ENCODE measurements around the gene LRFN2.

Gene LRFN2

GRCh38 chr6:40545954-40546353 is 41.2 kb downstream of the LRFN2 start:
- no peak for DNase-seq (ENCODE audit: low read depth in 1 of 2, low spot score in 1 of 2)

GRCh38 chr6:40543776-40544175 is 43.4 kb downstream of the LRFN2 start:
- no peak for DNase-seq (ENCODE audit: low read depth in 1 of 2, low spot score in 1 of 2)

GRCh38 chr6:40543146-40543545 is 44.0 kb downstream of the LRFN2 start:
- no peak for DNase-seq (ENCODE audit: low read depth in 1 of 2, low spot score in 1 of 2)

- DNase-seq (ENCODE audit: low read depth in 1 of 2, low spot score in 1 of 2) = no peak
Measured at GRCh38 chr6:40542175-40542764, 44.9 kb downstream of the LRFN2 start.

- DNase-seq (ENCODE audit: low read depth in 1 of 2, low spot score in 1 of 2) = no peak
Measured at GRCh38 chr6:40541556-40542174, 45.5 kb downstream of the LRFN2 start.

- no peak for DNase-seq (ENCODE audit: low read depth in 1 of 2, low spot score in 1 of 2)
Measured at GRCh38 chr6:40540790-40541189, 46.4 kb downstream of the LRFN2 start.

GRCh38 chr6:40539853-40540252 is 47.3 kb downstream of the LRFN2 start:
- DNase-seq (ENCODE audit: low read depth in 1 of 2, low spot score in 1 of 2) = no peak

GRCh38 chr6:40538556-40538955 is 48.6 kb downstream of the LRFN2 start:
- no peak for DNase-seq (ENCODE audit: low read depth in 1 of 2, low spot score in 1 of 2)

GRCh38 chr6:40537446-40537845 is 49.7 kb downstream of the LRFN2 start:
- DNase-seq (ENCODE audit: low read depth in 1 of 2, low spot score in 1 of 2) = no peak

GRCh38 chr6:40536442-40536841 is 50.7 kb downstream of the LRFN2 start:
- no peak for DNase-seq (ENCODE audit: low read depth in 1 of 2, low spot score in 1 of 2)

GRCh38 chr6:40535819-40536380 is 51.3 kb downstream of the LRFN2 start:
- DNase-seq (ENCODE audit: low read depth in 1 of 2, low spot score in 1 of 2) = no peak

GRCh38 chr6:40535110-40535818 is 51.9 kb downstream of the LRFN2 start:
- DNase-seq (ENCODE audit: low read depth in 1 of 2, low spot score in 1 of 2) = no peak

GRCh38 chr6:40532349-40533000 is 54.7 kb downstream of the LRFN2 start:
- DNase-seq (ENCODE audit: low read depth in 1 of 2, low spot score in 1 of 2) = no peak

- no peak for DNase-seq (ENCODE audit: low read depth in 1 of 2, low spot score in 1 of 2)
Measured at GRCh38 chr6:40529919-40530318, 57.2 kb downstream of the LRFN2 start.

- no peak for DNase-seq (ENCODE audit: low read depth in 1 of 2, low spot score in 1 of 2)
Measured at GRCh38 chr6:40529040-40529439, 58.1 kb downstream of the LRFN2 start.

GRCh38 chr6:40528051-40528450 is 59.1 kb downstream of the LRFN2 start:
- no peak for DNase-seq (ENCODE audit: low read depth in 1 of 2, low spot score in 1 of 2)

- no peak for DNase-seq (ENCODE audit: low read depth in 1 of 2, low spot score in 1 of 2)
Measured at GRCh38 chr6:40526036-40526435, 61.1 kb downstream of the LRFN2 start.

- DNase-seq (ENCODE audit: low read depth in 1 of 2, low spot score in 1 of 2) = no peak
Measured at GRCh38 chr6:40524797-40525585, 62.2 kb downstream of the LRFN2 start.

GRCh38 chr6:40523505-40524172 is 63.5 kb downstream of the LRFN2 start:
- DNase-seq (ENCODE audit: low read depth in 1 of 2, low spot score in 1 of 2) = no peak

- DNase-seq (ENCODE audit: low read depth in 1 of 2, low spot score in 1 of 2) = no peak
Measured at GRCh38 chr6:40521496-40521895, 65.7 kb downstream of the LRFN2 start.

All from stimulated activated CD4-positive, alpha-beta T cell treated with anti-CD3 and anti-CD28 coated beads, Interleukin-15, amount 100 ng/mL, for 1 hour (primary cell).